Measurements from ENCODE around the gene CADM1.

DNA sequence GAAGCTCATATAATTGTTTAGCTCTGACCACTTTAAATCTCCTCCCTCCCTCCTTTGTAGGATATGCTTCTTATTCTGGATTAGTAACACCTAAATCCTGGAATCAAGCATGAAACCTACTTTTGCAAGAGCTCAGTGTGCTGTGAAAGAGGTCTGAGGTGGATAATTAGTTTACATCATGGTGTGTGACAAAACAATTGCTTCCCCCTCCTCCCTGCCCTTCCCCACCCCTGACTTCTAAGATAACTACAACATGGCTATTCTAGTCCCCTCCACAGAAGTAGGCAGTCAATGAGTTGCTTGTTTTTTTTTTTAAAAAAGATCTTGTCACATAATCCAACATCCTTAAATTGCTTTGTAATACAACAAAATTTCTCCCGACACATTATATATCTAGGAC lies 314.0 kb downstream of the CADM1 start:
- TF ChIP-seq, protein P1, sequence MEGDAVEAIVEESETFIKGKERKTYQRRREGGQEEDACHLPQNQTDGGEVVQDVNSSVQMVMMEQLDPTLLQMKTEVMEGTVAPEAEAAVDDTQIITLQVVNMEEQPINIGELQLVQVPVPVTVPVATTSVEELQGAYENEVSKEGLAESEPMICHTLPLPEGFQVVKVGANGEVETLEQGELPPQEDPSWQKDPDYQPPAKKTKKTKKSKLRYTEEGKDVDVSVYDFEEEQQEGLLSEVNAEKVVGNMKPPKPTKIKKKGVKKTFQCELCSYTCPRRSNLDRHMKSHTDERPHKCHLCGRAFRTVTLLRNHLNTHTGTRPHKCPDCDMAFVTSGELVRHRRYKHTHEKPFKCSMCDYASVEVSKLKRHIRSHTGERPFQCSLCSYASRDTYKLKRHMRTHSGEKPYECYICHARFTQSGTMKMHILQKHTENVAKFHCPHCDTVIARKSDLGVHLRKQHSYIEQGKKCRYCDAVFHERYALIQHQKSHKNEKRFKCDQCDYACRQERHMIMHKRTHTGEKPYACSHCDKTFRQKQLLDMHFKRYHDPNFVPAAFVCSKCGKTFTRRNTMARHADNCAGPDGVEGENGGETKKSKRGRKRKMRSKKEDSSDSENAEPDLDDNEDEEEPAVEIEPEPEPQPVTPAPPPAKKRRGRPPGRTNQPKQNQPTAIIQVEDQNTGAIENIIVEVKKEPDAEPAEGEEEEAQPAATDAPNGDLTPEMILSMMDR (IDR thresholded peaks at IDR 0.05) = no peak
- TF ChIP-seq POLR2A (IDR thresholded peaks at IDR 0.05) = no peak
